ENCODE measurements around the gene ARL5B.
"Not testable (repeated sequence)": the region's sequence is repeated elsewhere in the genome, so short reads cannot be mapped to it uniquely, and the experiment has no call there.

The ARL5B gene

GRCh38 chr10:18659125-18659818, at the start of gene ARL5B:
Gene ARL5B (plus strand): TSS chr10:18659431. CDS start chr10:18659638, 207 bp downstream.
- DNase-seq (ENCODE audit: low read depth in 2 of 2), result peak; percentile 94 to 95

GRCh38 chr10:18610517-18610916, 48.7 kb upstream of the ARL5B start:
- no peak for DNase-seq (ENCODE audit: low read depth in 2 of 2)

- DNase-seq (ENCODE audit: low read depth in 2 of 2), result no peak
Observed at GRCh38 chr10:18611168-18611567, 48.1 kb upstream of the ARL5B start.

DNA sequence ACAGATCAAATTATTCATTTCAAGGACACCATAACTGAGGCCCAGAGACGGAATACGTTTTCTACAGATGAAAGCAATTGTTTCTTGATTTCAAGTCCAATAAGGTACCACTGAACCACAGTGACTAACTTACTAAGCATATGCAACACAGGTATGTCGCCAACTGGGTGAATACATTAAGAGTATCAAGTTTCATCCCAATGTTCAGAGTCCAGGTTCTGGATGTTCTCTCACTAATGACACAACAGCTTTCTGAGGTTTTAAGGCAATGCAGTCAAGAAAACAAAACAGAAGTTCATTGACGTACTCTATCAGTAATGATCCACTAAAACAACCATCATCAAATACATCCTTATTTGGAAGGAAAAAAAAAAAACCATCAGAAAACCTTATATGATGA, 43.6 kb upstream of the ARL5B start:
- no peak for DNase-seq (ENCODE audit: low read depth in 2 of 2)

DNA sequence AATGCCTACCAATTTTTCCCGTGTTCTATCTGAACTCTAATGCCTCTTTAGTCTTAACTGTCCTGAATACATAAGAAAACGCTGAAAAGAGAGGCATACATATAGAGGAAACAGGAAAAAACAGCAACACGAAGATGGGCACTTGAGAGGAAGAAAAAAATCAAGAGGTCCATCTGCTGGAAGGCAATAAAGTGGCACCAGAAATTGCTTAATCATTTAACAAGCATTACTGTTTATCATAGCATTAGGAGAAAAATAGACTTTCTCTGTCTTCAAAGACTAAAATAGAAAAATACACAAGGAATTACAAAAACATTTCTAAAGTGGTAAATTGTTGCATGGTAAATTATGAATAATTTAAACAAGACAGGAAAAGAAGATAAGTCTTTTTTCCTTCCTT, 42.9 kb upstream of the ARL5B start:
- DNase-seq (ENCODE audit: low read depth in 2 of 2), result no peak

DNA sequence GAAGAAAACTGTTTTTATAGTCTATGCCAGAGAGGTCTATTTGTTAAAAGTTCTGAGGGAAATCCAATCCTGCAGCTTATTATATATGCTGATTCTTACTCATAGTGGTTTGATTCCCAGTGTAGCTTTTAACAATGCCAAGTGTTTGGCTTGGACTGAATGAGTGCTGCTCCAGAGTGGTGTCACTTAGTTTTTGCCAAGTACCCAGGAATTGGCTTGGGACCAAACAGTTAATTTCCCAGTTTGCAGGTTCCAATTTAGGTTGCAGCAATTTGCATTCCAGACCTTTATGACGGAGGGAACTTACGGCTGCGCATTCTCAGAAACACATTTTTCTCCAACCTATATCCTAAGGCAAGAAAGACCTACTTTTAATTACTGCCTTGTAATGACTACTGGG, 40.2 kb upstream of the ARL5B start:
- DNase-seq (ENCODE audit: low read depth in 2 of 2), result no peak

DNA sequence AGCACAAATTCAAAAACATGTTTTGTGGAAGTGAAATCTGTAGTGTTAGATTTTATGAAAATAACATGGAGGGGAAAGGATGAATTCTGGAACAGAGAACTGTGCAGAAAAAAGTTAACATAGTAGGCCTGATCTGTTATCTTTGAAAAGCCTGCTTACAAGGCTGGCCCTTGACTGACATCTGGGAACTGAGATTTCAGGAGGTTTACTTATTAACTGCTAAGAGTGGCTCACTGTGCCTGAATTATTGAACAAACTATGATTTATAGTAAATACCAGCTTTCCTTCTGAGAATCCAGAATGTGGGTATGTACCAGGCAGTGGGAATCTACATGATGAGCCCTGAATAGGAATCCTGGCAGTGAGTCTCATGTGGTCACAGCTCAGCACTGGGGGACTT, 38.4 kb upstream of the ARL5B start:
- no peak for DNase-seq (ENCODE audit: low read depth in 2 of 2)

GRCh38 chr10:18623671-18624070, 35.6 kb upstream of the ARL5B start:
- DNase-seq (ENCODE audit: low read depth in 2 of 2), result not testable (repeated sequence)

GRCh38 chr10:18625886-18626285, 33.3 kb upstream of the ARL5B start:
- no peak for DNase-seq (ENCODE audit: low read depth in 2 of 2)

DNA sequence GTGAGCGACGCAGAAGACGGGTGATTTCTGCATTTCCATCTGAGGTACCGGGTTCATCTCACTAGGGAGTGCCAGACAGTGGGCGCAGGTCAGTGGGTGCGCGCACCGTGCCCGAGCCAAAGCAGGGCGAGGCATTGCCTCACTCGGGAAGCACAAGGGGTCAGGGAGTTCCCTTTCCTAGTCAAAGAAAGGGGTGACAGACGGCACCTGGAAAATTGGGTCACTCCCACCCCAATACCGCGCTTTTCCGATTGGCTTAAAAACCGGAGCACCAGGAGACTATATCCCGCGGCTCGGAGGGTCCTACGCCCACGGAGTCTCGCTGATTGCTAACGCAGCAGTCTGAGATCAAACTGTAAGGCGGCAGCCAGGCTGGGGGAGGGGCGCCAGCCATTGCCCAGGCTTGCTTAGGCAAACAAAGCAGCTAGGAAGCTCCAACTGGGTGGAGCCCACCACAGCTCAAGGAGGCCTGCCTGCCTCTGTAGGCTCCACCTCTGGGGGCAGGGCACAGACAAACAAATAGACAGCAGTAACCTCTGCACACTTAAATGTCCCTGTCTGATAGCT, 31.7 kb upstream of the ARL5B start:
- peak; percentile 50 to 62 for DNase-seq (ENCODE audit: low read depth in 2 of 2)

GRCh38 chr10:18632500-18632899, 26.7 kb upstream of the ARL5B start:
- not testable (repeated sequence) for DNase-seq (ENCODE audit: low read depth in 2 of 2)

GRCh38 chr10:18635995-18636394, 23.2 kb upstream of the ARL5B start:
- no peak for DNase-seq (ENCODE audit: low read depth in 2 of 2)

DNA sequence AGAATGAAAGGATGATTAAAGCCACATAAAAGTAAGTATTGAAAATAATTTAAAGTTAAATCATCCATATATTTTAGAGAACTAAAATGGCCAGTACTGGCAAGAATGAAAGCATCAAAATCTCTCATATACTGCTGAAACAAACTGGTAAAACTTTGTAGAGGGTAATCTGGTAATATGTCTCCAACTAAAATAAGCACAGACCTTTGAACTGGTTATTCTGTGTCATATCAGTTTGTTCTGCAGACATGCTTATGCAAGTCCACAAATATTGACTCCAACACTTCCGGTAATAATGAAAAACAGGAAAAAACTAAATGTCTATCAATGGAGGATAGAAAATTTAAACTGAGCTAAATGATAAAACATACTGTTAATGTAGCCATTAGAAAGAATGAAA, 21.8 kb upstream of the ARL5B start:
- not testable (repeated sequence) for DNase-seq (ENCODE audit: low read depth in 2 of 2)

GRCh38 chr10:18639719-18640118, 19.5 kb upstream of the ARL5B start:
- not testable (repeated sequence) for DNase-seq (ENCODE audit: low read depth in 2 of 2)

- DNase-seq (ENCODE audit: low read depth in 2 of 2), result no peak
Observed at GRCh38 chr10:18647151-18647550, 12.1 kb upstream of the ARL5B start.

DNA sequence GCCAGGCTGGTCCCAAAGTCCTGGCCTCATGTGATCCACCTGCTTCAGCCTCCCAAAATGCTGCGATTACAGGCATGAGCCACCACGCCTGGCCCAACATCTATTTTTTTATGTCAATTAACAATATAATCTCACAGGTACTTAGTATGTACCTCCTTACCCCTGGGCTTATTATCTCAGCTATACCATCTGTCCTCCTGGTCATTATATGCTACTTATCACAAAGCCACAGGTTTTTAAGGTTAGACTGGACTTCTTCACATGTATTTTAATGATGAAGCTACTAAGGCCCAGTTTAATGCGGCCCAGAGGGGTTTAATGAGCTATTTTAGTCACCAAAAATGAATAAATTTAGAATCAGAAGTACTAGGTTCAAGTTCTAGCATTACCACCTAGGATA, 11.3 kb upstream of the ARL5B start:
- no peak for DNase-seq (ENCODE audit: low read depth in 2 of 2)

DNA sequence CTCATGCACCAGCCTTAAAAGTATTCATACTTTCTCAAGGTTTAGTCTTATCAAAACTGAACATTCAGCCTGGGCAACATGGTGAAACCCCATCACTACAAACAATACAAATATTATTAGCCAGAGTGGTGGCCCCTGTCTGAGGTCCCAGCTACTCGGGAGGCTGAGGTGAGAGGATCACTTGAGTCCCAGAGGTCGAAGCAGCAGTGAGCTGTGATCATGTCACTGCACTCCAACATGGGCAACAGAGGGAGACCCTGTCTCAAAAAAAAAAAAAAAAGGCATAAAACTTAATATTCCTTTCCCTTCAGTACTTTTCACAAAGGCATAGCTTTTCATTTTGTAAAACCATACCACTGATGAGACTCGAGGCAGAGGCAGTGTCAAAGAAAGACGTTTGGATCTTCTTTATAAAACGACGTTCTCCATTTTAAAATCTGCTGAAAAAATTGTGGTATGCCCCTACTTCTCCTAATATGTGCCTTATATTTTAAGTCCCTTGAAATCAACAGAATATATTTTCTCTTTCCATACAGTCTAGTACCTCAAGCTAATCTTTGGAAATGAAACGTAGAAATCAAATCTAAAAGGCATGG, 9.8 kb upstream of the ARL5B start:
- DNase-seq (ENCODE audit: low read depth in 2 of 2), result no peak

DNA sequence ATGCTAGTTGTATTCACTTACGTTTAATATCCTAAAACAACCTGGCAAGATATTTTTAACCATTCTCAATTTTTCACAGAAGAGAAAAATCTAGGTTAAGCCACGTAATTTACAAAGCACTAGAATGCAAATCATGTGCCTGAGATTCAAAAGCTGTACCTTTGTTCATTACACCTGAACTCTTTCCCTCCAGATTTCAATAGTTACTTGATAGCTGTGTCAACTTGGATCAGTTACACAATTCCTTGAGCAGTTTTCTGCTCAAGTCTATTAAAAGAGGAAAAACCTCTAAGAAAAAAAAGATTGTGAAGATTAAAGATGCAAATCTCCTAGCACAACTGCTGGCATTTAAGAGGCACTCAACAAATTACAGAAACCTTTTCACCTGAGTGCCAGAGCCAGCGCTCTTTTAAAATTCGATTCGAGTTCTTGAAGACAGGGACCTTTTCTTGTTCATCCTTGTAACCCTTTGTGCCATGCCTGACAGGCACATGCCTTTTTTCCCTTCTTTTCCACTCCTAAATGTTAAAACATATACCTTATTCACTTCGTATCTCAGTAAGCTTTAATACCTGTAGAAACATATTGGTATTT, 8.7 kb upstream of the ARL5B start:
- no peak for DNase-seq (ENCODE audit: low read depth in 2 of 2)

DNA sequence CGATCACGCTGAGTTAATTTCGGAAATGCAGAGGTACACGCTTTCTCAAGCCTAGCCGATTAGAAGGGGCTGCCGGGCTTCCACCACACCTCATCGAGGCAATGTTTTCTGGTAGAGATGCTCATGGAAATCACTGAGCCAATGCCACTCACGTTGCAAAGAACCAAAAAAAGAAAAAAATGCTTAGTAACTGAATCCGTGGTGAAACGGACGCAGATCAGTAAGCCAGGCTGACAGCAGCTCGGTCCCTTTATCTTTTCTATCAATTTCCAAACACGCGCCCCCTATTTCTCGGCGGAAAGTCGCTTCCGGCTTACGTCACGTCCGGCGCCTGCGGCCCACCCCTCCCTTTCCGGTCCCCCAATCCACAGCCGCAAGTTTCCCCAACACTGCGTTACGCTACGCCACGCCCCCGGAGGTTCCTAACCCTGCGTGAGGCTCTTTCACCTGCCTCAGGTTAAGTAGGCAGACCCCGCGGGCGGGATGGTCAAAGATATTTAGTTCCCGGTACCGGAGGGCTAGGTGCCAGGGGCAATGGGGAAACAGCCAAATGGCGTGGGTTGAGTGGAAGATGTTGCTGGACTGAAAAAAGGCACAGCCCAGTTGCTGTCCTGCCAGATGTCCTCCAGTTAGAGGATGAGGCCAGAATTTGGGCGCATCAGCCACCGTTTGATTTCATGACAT, 7.8 kb upstream of the ARL5B start, which contains the start of gene NSUN6:
Gene NSUN6, minus strand, starts transcription at position 264 of the 684 bp plus-strand sequence. CDS start 384 bp downstream, outside the sequence.
- peak; percentile 86 to 88 for DNase-seq (ENCODE audit: low read depth in 2 of 2)

DNA sequence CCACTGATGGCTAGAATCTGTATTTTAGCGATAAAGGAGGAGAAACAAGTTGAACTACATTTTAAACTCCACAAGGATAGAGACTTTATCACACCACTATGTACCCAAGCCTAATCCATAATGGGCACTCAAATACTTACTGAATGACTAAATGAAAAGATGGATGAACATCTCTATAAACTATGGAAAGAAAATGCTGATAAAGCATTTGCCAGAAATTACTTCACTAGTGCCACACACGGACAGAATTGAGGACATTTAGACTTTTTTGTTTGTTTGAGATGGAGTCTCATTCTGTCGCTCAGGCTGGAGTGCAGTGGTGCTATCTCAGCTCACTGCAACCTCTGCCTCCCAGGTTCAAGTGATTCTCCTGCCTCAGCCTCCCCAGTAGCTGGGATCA, 6.1 kb upstream of the ARL5B start:
- no peak for DNase-seq (ENCODE audit: low read depth in 2 of 2)

DNA sequence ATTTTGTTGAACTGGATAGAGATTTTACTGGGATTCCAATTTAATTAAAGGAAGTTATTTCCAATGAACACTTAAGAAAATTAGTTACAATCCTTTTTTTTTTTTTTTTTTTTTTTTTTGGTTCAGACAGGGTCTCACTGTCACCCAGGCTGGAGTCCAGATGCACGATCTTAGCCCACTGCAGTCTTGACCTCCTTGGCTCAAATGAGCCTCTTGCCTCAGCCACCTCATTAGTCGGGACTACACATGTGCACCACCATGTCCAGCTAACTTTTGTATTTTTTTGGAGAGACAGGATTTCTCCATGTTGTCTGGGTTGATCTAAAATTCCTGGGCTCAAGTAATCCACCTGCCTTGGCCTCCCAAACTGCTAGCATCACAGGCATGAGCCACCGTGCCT, 2.5 kb upstream of the ARL5B start:
- no peak for DNase-seq (ENCODE audit: low read depth in 2 of 2)
